Activated CD4-positive, alpha-beta T cell treated with anti-CD3 and anti-CD28 coated beads for 4 hours (primary cell): ENCODE results near the gene CROCC.
A peak's percentile ranks its signal among the peaks of the same experiment; 100 is the strongest.
"Not testable (repeated sequence)": the region's sequence is repeated elsewhere in the genome, so short reads cannot be mapped to it uniquely, and the experiment has no call there.

Source experiments
- DNase-seq, 2 donors: peaks; one replicate each; pipeline ENCODE4 v3.0.0-alpha.2; 2020

Gene CROCC

DNA sequence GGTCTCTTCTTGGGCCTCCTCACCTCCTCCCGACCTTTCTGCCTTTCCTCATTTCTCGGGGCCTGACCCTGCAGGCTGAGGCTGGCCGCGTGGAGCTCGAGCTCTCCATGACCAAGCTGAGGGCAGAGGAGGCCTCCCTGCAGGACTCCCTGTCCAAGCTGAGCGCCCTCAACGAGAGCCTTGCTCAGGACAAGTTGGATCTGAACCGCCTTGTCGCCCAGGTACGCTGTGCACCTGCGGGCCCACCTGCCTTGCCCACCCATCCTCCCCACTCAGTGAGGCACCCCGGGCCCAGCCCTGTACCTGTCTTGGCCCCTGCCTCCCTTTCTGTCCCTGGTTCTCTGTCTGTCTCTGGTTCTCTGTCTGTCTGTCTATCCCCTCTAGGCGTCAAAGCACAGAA is 24.5 kb downstream of the CROCC start:
- not testable (repeated sequence) for DNase-seq

DNA sequence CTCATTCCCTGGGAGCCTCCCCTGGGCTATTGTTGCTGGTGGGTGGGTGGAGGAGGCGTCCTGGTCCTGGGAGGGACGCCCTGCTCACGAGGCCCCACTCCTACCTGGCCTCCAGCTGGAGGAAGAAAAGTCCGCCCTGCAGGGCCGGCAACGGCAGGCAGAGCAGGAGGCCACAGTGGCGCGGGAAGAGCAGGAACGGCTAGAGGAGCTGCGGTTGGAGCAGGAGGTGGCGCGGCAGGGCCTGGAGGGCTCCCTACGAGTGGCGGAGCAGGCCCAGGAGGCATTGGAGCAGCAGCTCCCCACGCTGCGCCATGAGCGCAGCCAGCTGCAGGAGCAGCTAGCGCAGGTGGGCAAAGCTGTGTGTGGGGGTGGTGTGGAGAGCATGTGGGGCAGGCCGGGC is 24.9 kb downstream of the CROCC start:
- DNase-seq: no peak

DNA sequence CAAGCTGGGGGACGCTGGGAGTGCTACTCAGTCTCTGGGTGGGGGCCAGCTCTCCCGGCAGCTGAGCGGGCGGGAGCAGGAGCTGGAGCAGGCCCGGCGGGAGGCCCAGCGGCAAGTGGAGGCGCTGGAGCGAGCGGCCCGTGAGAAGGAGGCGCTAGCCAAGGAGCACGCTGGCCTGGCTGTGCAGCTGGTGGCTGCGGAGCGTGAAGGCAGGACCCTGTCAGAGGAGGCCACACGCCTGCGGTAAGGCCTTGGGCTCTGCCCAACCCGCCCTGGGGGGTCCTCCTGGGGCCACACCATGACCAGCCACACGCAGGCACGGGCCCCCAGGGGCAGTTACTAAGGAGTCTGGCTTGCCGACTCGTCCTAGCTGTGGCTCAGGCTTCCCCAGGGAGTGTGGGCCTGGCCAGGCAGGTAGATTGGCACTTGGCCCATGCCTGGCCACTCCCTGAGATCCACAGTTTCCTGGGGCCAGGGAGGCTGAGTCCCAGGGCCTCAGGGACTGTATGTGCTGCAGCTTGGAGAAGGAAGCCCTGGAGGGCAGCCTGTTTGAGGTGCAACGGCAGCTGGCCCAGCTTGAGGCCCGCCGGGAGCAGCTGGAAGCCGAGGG is 26.7 kb downstream of the CROCC start:
- DNase-seq: not testable (repeated sequence)

DNA sequence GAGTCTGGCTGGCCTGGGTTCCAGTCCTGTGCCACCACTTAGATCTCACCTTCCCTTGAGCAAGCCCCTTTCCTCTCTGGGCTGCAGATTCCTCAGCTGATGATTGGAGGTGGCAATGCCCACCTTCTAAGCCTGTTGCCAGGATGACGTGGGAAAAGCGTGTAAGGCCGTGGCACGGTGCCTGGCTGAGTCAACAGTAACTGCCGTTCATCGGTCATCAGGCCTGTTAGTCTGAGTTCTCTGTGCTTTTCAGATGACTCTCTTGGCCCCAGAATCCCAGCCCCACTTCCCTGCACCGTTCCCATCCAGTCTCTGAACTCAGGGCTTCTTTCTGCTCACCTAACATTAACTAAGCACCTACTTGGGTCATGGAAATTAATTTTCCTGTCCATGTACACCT is 27.3 kb downstream of the CROCC start:
- not testable (repeated sequence) for DNase-seq

DNA sequence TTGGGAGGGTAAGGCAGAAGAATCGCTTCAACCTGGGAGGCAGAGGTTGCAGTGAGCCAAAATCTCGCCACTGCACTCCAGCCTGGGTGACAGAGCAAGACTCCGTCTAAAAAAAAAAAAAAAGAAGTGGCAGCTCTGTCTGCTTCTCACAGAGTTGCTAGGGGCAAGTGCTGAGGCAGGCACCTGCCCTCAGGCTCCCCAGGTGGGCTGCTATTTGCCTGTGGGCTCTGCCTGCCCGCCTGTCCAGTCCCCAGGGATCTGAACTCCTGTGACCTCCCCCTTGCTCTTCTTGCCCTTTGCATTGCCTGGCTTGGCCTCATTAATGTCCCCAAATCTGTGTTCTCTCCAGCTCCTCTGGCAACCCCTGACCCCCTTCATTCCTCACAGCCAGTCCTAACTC is 30.6 kb downstream of the CROCC start:
- DNase-seq: not testable (repeated sequence)

DNA sequence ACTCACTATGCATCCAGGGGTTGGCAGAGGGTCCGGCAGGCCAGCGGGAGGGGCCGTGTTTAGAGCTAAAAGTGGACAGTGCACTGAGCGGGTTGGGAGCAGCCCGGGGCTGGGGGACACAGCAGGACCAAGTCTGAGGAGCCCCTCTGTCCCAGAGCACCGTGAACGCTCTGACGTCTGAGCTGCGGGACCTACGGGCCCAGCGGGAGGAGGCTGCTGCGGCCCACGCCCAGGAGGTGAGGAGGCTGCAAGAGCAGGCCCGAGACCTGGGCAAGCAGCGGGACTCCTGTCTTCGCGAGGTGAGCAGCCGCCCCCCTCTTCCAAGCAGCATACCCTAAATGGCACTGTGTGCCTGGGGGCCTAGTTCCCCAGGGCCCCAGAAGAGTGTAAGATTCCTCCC is 32.8 kb downstream of the CROCC start:
- no peak for DNase-seq

DNA sequence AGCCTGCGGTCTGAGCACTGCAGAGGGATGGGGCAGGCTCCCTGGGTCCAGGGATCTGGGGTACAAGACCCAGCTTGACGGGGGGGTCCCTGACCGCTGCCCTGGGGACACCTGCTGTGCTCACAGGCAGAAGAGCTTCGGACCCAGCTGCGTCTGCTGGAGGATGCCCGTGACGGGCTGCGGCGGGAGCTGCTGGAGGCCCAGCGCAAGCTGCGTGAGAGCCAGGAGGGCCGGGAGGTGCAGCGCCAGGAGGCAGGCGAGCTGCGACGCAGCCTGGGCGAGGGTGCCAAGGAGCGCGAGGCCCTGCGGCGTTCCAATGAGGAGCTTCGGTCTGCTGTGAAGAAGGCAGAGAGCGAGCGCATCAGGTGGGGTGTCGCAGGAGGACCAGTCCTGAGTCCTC is 33.5 kb downstream of the CROCC start:
- DNase-seq: no peak

DNA sequence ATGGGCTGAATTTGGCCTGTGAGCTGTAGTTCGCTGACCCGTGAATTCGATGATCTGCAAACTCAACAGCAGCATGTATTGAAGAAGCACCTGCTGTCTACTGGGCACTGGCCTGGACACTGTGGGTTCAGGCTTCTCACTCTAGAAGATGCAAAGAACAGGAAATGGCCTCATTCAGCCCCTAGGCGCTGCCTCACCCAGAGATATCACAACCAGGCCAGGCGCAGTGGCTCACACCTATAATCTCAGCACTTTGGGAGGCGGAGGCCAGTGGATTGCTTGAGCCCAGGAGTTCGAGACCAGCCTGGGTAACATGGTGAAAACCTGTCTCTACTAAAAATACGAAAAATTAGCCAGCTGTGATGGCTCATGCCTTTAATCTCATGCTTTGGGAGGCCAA is 35.0 kb downstream of the CROCC start:
- no peak for DNase-seq

DNA sequence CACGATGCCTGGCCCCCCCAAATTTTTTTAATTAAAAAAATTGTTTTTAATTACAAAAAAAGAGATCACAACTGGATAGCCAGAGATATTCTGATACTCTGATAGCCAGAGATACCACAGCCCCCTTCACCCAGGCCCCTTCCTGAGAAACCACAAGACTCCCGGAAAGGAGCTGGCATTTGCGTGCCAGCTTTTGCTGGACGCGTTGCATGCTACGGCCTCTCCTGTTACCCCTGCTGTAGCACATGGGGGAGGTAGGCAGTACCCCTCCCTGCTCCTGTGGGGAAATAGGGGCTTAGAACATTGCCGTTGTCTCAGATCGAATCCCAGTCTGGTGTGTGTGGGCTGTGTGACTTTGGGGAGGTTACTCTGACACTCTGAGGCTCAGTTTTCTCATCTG is 36.0 kb downstream of the CROCC start:
- no peak for DNase-seq

DNA sequence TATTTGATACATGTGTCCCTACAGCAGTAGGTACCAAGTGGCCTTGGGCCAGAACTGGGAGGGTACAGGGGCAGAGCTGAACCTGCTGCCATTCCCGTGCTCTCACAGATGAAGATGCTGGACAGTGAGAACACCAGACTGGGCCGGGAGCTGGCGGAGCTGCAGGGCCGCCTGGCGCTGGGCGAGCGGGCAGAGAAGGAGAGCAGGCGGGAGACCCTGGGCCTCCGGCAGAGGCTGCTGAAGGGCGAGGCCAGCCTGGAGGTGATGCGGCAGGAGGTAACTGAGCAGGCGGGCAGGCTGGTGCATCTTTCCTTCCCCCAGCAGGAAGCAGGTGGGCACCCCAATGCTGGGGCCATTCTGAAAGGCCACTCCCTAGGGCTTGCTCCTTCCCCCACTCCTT is 36.7 kb downstream of the CROCC start:
- no peak for DNase-seq

DNA sequence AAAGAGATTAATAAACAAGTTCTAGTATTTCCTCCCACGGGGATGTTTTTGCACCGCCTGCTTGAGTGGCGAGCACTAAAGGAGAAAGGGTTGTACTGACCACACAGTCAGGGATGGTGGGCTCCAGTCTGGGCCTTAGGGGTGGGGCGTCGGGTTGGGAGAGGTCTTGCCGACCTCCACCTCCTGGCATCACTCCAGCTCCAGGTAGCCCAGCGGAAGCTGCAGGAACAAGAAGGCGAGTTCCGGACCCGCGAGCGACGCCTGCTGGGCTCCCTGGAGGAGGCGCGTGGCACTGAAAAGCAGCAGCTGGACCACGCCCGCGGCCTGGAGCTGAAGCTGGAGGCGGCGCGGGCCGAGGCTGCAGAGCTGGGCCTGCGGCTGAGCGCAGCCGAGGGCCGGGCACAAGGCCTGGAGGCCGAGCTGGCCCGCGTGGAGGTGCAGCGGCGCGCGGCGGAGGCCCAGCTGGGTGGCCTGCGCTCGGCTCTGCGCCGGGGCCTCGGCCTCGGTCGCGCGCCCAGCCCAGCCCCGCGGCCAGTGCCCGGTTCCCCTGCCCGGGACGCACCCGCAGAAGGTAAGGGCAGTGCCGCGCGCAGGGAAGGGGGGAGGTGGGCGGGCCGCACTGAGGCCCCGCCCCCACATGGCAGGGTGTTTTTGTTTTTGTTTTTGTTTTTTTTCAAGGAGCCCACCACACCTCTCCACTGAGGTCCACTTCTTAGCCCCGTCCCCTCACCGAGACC is 39.0 kb downstream of the CROCC start:
- peak; percentile 71 to 73 for DNase-seq

DNA sequence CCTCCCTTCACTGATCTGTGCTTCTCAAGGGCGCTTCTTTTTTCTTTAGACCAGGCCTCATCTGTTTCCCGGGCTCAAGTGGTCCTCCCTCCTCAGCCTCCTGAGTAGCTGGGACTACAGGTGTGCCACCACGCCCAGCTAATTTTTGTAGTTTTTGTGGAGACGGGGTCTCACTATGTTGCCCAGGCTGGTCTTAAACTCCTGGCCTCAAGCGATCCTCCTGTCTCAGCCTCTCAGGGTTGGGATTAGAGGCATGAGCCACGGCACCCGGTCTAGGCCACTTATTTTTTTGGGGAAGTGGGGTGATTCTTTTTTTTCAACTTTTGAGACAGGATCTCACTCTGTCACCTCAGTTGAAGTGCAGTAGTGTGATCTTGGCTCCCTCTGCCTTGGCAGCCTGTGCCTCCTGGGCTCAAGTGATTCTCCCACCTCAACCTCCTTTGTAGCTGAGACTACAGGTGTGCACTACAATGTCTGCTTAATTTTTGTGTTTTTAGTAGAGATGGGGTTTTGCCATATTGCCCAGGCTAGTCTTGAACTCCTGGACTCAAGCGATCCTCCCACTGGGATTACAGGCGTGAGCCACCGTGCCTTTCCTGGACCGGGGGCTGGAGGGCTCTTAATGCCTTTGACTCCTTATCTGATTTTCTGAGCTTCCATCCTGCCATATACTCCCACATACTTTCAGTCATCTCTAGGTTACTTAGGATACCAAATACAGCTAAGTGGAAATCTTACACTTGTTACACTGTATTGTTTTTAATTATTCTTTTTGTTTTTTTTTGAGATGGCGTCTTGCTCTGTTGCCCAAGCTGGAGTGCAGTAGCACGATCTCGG is 39.8 kb downstream of the CROCC start:
- no peak for DNase-seq

DNA sequence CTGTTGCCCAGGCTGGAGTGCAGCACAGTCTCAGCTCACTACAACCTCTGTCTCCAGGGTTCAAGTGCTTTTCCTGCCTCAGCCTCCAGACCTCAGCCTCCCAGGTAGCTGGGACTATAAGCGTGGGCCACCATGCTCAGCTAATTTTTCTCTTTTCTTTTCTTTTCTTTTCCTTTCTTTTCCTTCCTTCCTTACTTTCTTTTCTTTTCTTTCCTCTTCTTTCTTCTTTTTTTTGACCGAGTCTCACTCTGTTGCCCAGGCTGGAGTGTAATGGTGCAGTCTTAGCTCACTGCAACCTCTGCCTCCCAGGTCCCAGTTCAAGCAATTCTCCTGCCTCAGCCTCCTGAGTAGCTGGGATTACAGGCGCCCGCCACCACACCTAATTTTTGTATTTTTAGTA is 42.4 kb downstream of the CROCC start:
- DNase-seq: not testable (repeated sequence)

DNA sequence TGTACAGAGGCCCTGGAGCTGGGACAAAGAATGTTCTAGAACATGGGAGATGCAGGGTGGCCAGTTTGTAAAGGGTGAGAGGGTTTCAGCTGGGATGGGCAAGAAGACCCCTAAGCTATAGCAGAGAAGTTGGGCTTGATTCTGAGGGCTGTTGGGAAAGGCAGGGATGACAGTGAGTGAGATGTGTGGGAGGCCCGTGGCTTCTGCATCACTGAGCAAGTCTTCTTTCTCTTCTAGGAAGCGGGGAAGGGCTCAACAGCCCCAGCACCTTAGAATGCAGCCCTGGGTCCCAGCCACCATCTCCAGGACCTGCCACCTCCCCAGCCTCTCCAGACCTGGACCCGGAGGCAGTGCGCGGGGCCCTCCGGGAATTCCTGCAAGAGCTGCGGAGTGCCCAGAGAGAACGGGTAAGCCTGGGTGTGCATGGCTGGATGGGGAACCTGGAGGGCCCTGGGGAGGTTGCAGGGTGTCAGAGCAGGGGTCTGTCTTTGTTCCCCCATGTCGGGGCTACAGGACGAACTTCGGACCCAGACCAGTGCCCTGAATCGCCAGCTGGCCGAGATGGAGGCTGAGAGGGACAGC is 43.8 kb downstream of the CROCC start:
- DNase-seq: no peak

DNA sequence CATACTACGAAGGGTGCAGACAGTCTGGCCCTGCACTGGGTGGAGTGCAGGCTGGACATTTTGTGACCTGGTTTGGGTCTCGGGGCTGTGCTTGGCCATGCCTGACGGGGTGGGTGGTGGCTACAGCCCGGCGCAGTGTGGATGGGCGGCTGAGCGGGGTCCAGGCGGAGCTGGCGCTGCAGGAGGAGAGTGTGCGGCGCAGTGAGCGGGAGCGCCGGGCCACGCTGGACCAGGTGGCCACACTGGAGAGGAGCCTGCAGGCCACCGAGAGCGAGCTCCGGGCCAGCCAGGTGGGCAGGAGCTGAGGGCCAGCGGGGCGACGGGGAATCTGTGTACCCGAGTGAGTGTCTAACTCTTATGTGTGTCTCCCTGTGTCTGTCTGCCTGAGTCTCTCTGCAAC is 44.6 kb downstream of the CROCC start:
- no peak for DNase-seq

DNA sequence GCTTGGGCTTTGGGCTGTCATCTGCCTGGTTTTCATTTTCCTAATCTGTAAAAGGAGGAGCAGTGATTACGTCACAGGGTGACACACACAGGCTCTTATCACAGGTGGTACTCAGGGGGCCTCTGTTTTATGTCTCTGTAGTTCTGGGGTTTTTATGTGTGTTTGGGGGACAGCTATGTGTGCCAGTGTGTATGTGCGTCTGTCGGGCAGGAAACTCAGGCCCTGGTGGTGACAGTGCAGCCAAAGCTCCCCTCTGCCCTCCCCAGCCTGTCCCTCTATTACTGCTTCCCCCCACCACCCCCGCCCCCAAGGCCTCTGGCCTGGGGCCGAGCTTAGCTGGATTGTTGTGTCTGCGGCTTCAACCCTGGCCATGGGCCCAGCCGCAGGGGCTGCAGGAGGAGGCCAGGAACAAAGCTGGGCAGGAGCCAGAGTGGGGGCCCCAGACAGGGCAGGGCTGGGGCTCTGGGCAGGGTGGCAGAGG is 45.4 kb downstream of the CROCC start:
- DNase-seq: no peak

DNA sequence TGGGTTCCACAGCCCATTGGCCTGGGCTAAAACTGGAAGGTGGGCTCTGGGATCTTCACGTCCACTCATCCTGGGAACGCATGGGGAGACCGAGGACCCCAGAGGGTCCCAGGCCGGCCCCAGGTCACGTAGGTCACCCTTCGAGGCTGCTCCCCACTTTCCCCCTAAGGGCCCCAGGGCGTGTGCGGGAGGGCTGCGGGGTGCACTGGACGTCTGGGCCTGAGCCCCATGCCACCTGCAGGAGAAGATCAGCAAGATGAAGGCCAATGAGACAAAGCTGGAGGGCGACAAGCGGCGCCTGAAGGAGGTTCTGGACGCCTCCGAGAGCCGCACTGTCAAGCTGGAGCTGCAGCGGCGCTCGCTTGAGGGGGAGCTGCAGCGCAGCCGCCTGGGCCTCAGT is 46.2 kb downstream of the CROCC start:
- no peak for DNase-seq

DNA sequence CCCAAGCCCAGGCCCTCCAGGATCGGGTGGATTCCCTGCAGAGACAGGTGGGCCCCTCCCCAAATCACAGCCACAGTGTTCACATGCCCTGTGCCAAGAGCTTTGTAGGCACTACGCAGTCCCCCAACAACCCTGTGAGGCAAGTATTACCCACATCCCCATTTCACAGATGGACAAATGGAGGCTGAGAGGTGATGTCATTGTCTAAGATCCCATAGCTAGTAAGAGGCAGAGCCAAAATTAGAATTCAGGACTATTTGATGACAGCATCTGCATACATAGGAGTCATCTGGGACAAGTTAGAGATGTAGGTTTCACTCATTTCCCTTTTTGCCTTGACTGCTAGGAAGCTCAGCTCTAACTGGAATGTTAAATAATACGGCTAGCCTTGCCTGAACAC is 46.6 kb downstream of the CROCC start:
- no peak for DNase-seq

DNA sequence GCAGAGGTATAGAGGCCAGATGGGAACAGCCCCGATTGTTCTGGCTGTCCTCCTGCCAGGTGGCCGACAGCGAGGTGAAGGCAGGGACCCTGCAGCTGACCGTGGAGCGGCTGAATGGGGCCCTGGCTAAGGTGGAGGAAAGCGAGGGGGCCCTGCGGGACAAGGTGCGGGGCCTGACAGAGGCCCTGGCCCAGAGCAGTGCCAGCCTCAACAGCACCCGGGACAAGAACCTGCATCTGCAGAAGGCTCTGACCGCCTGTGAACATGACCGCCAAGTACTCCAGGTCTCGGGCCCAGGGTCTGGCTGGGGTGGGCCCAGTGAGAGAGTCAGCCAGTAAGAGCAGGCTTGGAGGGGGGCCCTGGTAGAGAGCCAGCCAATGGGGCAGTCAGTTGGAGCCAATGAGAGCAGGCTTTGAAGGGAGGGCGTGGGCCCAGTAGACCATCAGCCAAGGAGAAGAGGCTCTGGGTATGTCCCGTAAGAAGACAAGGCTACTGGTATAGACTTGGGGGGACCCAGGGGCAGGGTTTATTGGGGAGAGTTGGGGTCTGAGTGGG is 47.4 kb downstream of the CROCC start:
- DNase-seq: no peak

DNA sequence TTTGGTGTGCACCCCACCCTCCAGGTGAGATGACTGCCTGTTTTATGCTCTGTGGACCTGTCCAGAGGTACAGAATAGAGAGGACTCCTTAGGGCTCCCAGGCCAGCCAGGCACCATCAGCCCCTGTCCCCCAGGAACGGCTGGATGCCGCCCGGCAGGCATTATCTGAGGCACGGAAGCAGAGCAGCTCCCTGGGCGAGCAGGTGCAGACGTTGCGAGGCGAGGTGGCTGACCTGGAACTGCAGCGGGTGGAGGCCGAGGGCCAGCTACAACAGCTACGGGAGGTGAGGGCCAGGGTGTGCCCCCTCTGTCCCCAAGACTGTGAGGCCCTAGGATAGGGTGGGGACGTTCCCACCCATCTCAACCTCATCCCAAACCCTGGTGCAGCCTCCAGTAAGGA is 47.9 kb downstream of the CROCC start:
- no peak for DNase-seq

DNA sequence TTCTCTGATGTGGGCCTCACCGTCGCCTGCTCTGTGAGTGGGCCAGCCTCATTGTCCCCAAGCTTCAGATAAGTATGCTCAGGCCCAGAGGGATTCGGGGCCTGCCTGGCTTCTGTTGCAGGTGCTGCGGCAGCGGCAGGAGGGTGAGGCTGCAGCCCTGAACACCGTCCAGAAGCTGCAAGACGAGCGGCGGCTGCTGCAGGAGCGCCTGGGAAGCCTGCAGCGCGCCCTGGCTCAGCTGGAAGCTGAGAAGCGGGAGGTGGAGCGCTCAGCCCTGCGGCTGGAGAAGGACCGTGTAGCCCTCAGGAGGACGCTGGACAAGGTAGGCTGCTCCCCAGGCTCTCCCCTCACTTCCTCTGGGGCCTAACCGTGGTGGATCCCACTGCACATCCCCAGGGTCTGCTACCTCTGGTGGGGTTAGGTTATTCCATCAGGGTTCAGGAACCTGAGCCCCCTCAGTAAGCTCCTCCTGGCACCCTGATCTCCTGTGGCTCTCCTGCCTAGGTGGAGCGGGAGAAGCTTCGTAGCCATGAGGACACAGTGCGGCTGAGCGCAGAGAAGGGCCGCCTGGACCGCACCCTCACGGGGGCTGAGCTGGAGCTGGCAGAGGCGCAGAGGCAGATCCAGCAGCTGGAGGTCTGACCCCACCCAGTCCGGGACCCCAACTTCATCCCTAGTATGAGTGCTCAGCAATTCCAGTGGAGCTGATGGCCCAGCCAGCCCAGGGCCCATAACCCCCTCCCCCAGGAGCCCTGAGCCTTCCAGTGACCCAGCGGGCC is 48.6 kb downstream of the CROCC start:
- no peak for DNase-seq
